WERI-Rb-1 (cell line): ENCODE data around the gene ZNF618.

Experiments
- DNase-seq: peaks from one replicate; pipeline ENCODE4 v3.0.0-alpha.2; 2020
- H3K27ac ChIP-seq: fragments of 250-450 bp; sonication (Bioruptor Pico); 2 replicates; pipeline ENCODE4 v1.5.1; 2020; ENCODE audit warnings: mild to moderate bottlenecking, moderate library complexity
- H3K27me3 ChIP-seq: fragments of 250-450 bp; sonication (Bioruptor Pico); 2 replicates; pipeline ENCODE4 v1.5.1; 2021; ENCODE audit warnings: mild to moderate bottlenecking, low read depth, moderate library complexity; ENCODE audit not compliant: insufficient read depth, severe bottlenecking
- H3K36me3 ChIP-seq: fragments of 250-450 bp; sonication (Bioruptor Pico); 2 replicates; pipeline ENCODE4 v1.5.1; 2020; ENCODE audit warnings: mild to moderate bottlenecking, moderate library complexity
- H3K4me3 ChIP-seq: 2 replicates; pipeline ENCODE4 v1.5.1; 2011; ENCODE audit warnings: low read depth, mild to moderate bottlenecking, control low read depth, low read length
- H3K9me3 ChIP-seq: fragments of 250-450 bp; sonication (Bioruptor Pico); 2 replicates; pipeline ENCODE4 v1.5.1; 2021; ENCODE audit warnings: mild to moderate bottlenecking, moderate library complexity; ENCODE audit not compliant: severe bottlenecking
- TF ChIP-seq, protein P1 (sequence below): IDR thresholded peaks from 2 replicates; pipeline ENCODE4 v1.5.1; 2011; ENCODE audit warnings: low read depth, mild to moderate bottlenecking, control low read depth, inconsistent platforms, low read length

Gene ZNF618

DNA sequence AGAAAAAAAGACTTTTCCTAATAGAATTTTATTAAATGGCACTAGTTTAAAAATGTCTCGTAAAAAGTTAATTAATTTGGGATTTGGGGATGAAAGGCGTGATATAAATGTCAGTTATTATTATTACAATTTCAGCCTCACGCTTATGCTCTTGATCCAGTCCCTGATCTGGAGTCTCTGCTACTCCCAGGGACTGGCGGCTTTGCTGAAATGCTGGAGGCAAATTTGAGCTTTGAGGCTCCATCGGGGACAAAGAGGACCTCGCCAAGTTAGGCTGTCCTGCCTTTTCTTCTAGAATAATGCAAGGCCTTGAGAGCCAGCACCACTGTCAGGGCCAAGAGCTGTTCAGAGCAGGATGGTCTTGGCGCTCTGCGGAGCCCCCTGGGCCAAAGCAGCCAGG, 69.7 kb downstream of the ZNF618 start:
- H3K9me3 ChIP-seq, result no peaks in the 10 kb centered on the region
- no peak overlapping the region for H3K4me3 ChIP-seq
- H3K36me3 ChIP-seq, result no peaks in the 10 kb centered on the region
- peaks cover 87% of the 10 kb centered on the region for H3K27me3 ChIP-seq
- DNase-seq, result no peak
- no peak overlapping the region for H3K27ac ChIP-seq
- TF ChIP-seq, protein P1, sequence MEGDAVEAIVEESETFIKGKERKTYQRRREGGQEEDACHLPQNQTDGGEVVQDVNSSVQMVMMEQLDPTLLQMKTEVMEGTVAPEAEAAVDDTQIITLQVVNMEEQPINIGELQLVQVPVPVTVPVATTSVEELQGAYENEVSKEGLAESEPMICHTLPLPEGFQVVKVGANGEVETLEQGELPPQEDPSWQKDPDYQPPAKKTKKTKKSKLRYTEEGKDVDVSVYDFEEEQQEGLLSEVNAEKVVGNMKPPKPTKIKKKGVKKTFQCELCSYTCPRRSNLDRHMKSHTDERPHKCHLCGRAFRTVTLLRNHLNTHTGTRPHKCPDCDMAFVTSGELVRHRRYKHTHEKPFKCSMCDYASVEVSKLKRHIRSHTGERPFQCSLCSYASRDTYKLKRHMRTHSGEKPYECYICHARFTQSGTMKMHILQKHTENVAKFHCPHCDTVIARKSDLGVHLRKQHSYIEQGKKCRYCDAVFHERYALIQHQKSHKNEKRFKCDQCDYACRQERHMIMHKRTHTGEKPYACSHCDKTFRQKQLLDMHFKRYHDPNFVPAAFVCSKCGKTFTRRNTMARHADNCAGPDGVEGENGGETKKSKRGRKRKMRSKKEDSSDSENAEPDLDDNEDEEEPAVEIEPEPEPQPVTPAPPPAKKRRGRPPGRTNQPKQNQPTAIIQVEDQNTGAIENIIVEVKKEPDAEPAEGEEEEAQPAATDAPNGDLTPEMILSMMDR, result no peak

DNA sequence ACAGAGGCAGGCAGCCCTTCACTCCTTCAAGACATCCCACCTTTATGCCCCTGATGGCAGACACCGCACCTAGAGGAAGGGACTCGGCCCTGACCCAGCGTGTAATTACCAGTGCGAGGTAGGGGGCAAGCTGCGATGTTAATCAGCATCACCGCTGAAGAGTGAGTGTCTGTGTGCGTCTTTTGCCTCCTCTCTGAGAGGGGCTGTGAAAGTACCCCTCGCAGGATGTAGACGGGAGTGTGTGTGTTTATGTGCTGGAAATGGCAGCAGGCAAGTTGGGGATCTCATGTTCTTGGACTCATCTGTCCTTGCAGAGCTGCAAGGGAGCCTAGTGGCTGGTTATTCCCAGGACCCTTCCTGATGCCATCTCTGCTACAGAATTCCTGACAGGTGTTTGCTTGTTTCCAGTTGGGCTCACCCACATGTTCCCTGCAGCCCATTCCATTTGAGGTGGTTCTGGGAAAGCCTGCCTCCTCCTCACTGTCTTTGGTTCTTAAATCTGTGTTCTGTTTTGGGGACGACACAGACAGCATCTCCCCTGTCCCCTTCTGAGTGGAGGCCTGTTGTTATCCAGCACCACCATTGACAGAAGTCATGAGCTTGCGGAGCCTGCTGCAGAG, 70.5 kb downstream of the ZNF618 start:
- no peak overlapping the region for H3K27ac ChIP-seq
- no peak overlapping the region for H3K4me3 ChIP-seq
- DNase-seq, result no peak
- H3K36me3 ChIP-seq, result no peaks in the 10 kb centered on the region
- TF ChIP-seq, protein P1, result no peak
- no peaks in the 10 kb centered on the region for H3K9me3 ChIP-seq
- peaks cover 83% of the 10 kb centered on the region for H3K27me3 ChIP-seq

DNA sequence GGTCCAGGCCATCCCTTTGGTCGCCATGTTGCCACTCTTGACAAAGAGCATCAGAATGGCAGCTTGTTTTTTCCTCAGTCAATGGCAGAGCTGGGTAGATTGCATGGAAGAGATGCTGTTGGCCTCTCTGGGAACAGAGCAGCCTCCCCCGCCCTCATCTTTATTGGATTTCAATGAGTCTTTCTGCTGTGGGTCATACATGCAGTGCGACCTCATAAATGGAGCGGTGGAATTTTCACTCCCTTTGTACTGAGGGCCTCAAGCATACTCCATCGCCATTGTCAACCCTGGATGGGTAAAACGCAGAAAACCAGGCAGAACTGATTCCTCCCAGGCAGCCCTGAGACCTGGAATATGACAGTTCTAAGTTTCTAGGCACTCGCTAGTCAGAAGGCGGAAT, 71.8 kb downstream of the ZNF618 start:
- Histone ChIP-seq H3K9me3 (no peaks in the 10 kb centered on the region), H3K27me3 (peaks cover 82% of the 10 kb centered on the region), H3K36me3 (no peaks in the 10 kb centered on the region), H3K4me3 (no peak overlapping the region), H3K27ac (no peak overlapping the region)
- TF ChIP-seq, protein P1, result no peak
- DNase-seq, result no peak

DNA sequence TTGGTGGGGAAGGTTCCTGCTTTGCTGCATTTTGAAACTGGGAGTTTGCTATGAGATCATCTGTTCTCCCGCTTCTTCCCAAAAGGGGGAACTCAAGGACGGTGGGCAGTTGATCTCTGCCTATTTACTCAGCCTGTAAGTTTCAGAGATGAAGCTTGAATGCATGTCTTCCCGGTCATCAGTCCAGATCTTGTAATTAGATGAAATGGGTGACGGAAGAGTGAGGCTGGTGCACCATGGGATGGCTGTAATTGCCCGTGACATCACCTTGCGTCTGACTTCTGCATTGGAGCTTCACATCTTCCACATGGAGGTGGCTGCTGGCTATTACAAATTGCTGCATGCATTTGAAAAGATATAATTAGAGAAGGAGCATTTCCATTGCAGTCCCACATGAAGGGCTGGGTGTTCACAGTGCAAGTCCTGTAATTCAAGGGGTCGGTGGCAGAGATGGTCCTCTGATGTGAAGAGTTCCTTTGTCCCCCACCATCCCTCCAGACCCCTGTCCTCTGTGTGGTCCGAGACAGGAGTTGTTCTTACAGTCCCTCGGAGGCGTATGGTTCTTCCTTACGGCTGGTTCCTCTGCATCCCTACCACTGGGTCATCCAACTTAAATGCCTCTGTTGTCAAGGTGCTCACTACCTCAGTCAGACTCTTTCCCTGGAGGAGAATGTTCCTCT, 72.9 kb downstream of the ZNF618 start:
- no peaks in the 10 kb centered on the region for H3K36me3 ChIP-seq
- no peak overlapping the region for H3K27ac ChIP-seq
- peaks cover 82% of the 10 kb centered on the region for H3K27me3 ChIP-seq
- H3K4me3 ChIP-seq, result no peak overlapping the region
- TF ChIP-seq, protein P1, result no peak
- no peaks in the 10 kb centered on the region for H3K9me3 ChIP-seq
- no peak for DNase-seq

DNA sequence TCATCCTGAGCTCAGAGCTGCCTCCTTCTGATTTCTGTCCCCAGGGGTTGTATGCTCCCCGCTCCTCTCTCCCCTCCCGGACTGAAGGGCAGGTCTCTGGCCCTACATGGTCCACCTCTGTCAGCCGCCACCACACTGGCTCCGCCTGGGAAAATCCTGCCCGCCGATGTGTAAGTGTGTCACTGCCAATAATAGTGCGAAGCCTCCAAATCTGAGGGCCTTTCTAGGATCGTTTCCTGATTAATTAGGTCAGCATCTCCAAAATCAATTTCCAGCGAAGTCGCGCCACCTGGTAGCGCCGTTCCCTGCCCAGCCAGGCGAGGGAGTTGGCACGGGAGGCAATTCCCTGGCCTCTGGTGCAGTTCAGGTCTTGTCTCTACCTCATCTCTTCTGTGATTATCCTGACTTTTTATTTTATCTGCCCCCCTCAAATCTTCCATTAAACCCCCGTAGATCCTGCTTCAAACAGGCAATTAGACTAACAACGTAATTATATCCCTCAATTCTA, 73.5 kb downstream of the ZNF618 start:
- DNase-seq, result no peak
- Histone ChIP-seq H3K9me3 (no peaks in the 10 kb centered on the region), H3K36me3 (no peaks in the 10 kb centered on the region), H3K4me3 (no peak overlapping the region), H3K27ac (no peak overlapping the region), H3K27me3 (peaks cover 84% of the 10 kb centered on the region)
- TF ChIP-seq, protein P1, result no peak
